ENCODE data around the gene CTCFL. TPM values are rescaled to one million over a fixed set of nuclear protein-coding genes. Genes with fewer than 3 reads are reported as not detected.

Gene CTCFL
- total and polyA plus RNA-seq, 2 of the 13 experiments (the other 11 are each of a cell fraction or from before 2014, with no cell fraction given), result 0.04 TPM; not detected in 1

GRCh38 chr20:57558614-57559288, 33.8 kb upstream of the CTCFL start (continued):
- TF ChIP-seq KDM6A (CRISPR knock-in tag; IDR thresholded peaks at IDR 0.05; ENCODE audit: low read depth) (no peak), ZSCAN5A (CRISPR knock-in tag; IDR thresholded peaks at IDR 0.05; ENCODE audit: borderline replicate concordance) (no peak), ZNF337 (CRISPR knock-in tag; IDR thresholded peaks at IDR 0.05; ENCODE audit: borderline replicate concordance, low read depth) (no peak), BORCS8-MEF2B (CRISPR knock-in tag; IDR thresholded peaks at IDR 0.05) (peak; percentile 44; the same call in 1 of the 2 replicates), CEBPB (IDR thresholded peaks at IDR 0.05; ENCODE audit: borderline replicate concordance, low read depth, low read length) (peak; percentile 14; the same call in 1 of the 2 replicates), HOXA3 (CRISPR knock-in tag; IDR thresholded peaks at IDR 0.05) (0 out of 2 replicates have a peak, but pooled peaks have one; percentile 58), PRPF4 (IDR thresholded peaks at IDR 0.05; ENCODE audit: low read depth, low read length, poor library complexity, severe bottlenecking) (no peak), TEF (CRISPR knock-in tag; IDR thresholded peaks at IDR 0.05) (no peak), MIXL1 (CRISPR knock-in tag; IDR thresholded peaks at IDR 0.05) (no peak), REST (IDR thresholded peaks at IDR 0.05; ENCODE audit: borderline replicate concordance in 1 of 2, low read depth in 1 of 2, low read length in 2 of 2) (no peak; a peak in 1 of 4 replicates), ZNF326 (CRISPR knock-in tag; IDR thresholded peaks at IDR 0.05; ENCODE audit: borderline replicate concordance) (no peak), ZNF703 (CRISPR knock-in tag; IDR thresholded peaks at IDR 0.05; ENCODE audit: borderline replicate concordance) (no peak), CAMTA2 (CRISPR knock-in tag; IDR thresholded peaks at IDR 0.05; ENCODE audit: borderline replicate concordance) (no peak), YEATS4 (CRISPR knock-in tag; IDR thresholded peaks at IDR 0.05; ENCODE audit: borderline replicate concordance) (0 out of 2 replicates have a peak, but pooled peaks have one; percentile 30), ZNF12 (CRISPR knock-in tag; IDR thresholded peaks at IDR 0.05) (no peak), ZNF598 (CRISPR knock-in tag; IDR thresholded peaks at IDR 0.05; ENCODE audit: borderline replicate concordance) (peak; percentile 94; the same call in 1 of the 2 replicates), SP4 (CRISPR knock-in tag; IDR thresholded peaks at IDR 0.05) (no peak), MZF1 (CRISPR knock-in tag; IDR thresholded peaks at IDR 0.05; ENCODE audit: borderline replicate concordance) (no peak; the same call in 1 of the 2 replicates), ZNF816 (CRISPR knock-in tag; IDR thresholded peaks at IDR 0.05; ENCODE audit: borderline replicate concordance) (peak; percentile 89), FOSL1 (CRISPR knock-in tag; IDR thresholded peaks at IDR 0.05; ENCODE audit: borderline replicate concordance) (peak; percentile 76; the same call in 1 of the 2 replicates), DMAP1 (CRISPR knock-in tag; IDR thresholded peaks at IDR 0.05) (0 out of 2 replicates have a peak, but pooled peaks have one; percentile 27), ARID3A (IDR thresholded peaks at IDR 0.05; ENCODE audit: low read depth, low read length) (peak; percentile 72; the same call in 1 of the 2 replicates), EED (CRISPR knock-in tag; IDR thresholded peaks at IDR 0.05) (0 out of 2 replicates have a peak, but pooled peaks have one; percentile 25)
